Measurements from ENCODE around the gene GNRH2.

DNA sequence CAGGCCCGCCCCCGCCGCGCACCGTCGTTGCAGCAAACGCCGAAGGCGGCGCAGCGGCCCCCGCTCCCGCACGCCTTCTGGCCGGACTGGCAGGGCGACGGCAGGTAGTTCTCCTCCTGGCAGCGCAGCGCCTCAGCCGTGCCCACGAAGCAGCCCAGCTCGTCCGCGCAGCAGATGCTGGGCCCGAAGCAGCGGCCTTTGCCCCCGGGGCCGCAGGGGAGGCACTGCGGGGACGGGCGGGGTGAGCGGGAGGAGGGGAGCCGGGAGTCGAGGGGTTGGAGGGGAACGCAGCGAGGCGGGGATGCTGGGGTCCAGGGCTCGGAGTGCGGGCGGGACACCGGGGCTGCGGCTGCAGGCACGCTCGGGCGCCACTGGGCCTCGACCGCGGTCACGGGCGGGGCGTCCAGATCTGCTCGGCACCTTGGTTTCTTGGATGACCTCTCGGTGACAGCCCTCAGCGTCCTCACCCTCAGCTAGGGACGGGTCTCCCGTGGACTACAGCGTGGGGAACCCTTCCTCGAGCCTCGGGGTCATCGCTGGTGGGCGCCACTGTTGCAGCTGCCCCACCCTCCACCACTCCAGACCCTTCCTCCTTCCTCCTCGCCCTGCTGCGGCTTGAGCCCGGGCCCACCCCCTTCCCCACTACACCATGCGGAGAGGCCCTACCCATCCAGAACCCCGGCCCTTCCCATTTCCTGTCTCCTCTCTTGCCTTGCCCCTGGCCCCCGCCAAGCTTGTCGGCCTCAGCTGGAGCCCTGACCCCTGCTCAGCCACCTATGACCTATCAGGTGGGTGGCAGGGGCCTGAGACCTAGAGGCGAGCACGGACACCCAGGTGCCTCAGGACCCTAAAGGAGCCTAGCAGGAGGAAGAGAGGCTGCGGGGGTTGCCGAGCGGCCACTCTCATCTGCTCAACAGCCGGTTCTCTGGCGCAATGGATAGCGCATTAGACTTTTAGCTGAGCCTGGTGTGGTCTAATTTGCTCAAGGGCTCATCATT lies 39.8 kb downstream of the GNRH2 start:
- no peak for TF ChIP-seq FOXM1 (IDR thresholded peaks at IDR 0.05; ENCODE audit: borderline replicate concordance)
- no peak for TF ChIP-seq FOXA1 (IDR thresholded peaks at IDR 0.05)
- no peak for TF ChIP-seq SP1 (IDR thresholded peaks at IDR 0.05)
- no peak for TF ChIP-seq NFRKB (IDR thresholded peaks at IDR 0.05)
- TF ChIP-seq ZNF384 (IDR thresholded peaks at IDR 0.05) = no peak
- TF ChIP-seq SUZ12 (IDR thresholded peaks at IDR 0.05) = no peak
- TF ChIP-seq HDGF (IDR thresholded peaks at IDR 0.05; ENCODE audit: borderline replicate concordance) = no peak
